Astrocyte of the spinal cord (primary cell): Measurements from ENCODE around the gene RBM47.
"Not testable (repeated sequence)": the region's sequence is repeated elsewhere in the genome, so short reads cannot be mapped to it uniquely, and the experiment has no call there.

Source experiments
- DNase-seq: peaks from one replicate; pipeline ENCODE4 v3.0.0; 2011; ENCODE audit warnings: low read depth, low spot score
- H3K4me3 ChIP-seq: 2 replicates; pipeline ENCODE4 v1.5.1; 2011; ENCODE audit warnings: low read depth, mild to moderate bottlenecking, low read length, moderate library complexity
- in situ Hi-C: cut with HindIII; loops from 2 replicates; pipeline ENCODE4 v1.10.0; 2017; ENCODE audit warnings: low sequenced_read_pairs
- TF ChIP-seq, protein P1 (sequence below): IDR thresholded peaks from 2 replicates; pipeline ENCODE4 v1.5.1; 2012; ENCODE audit warnings: low read depth, mild to moderate bottlenecking, low read length, inconsistent platforms

The RBM47 gene

DNA sequence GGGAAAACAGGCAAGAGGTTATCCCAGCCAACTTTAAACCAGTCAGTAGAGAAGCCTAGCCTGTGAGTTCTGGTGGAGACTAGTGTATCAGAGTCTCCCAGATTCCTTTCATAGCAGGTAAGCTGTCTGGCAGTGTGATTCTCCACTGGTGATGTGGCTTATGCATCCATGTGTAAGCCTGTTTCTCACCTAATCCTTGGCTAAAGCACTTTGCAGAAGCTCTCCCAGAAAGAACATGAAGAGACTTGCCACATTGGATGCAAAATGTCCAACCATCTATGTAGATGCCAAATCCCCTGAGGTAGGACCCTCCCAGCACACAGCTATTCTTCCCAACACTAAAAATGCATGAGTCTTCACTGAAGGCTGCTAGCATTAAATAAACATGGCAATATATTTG is 182.8 kb downstream of the RBM47 start:
- in situ Hi-C loops, result no loop called here
- H3K4me3 ChIP-seq, result no peak overlapping the region
- DNase-seq, result no peak
- TF ChIP-seq, protein P1, sequence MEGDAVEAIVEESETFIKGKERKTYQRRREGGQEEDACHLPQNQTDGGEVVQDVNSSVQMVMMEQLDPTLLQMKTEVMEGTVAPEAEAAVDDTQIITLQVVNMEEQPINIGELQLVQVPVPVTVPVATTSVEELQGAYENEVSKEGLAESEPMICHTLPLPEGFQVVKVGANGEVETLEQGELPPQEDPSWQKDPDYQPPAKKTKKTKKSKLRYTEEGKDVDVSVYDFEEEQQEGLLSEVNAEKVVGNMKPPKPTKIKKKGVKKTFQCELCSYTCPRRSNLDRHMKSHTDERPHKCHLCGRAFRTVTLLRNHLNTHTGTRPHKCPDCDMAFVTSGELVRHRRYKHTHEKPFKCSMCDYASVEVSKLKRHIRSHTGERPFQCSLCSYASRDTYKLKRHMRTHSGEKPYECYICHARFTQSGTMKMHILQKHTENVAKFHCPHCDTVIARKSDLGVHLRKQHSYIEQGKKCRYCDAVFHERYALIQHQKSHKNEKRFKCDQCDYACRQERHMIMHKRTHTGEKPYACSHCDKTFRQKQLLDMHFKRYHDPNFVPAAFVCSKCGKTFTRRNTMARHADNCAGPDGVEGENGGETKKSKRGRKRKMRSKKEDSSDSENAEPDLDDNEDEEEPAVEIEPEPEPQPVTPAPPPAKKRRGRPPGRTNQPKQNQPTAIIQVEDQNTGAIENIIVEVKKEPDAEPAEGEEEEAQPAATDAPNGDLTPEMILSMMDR, result no peak

DNA sequence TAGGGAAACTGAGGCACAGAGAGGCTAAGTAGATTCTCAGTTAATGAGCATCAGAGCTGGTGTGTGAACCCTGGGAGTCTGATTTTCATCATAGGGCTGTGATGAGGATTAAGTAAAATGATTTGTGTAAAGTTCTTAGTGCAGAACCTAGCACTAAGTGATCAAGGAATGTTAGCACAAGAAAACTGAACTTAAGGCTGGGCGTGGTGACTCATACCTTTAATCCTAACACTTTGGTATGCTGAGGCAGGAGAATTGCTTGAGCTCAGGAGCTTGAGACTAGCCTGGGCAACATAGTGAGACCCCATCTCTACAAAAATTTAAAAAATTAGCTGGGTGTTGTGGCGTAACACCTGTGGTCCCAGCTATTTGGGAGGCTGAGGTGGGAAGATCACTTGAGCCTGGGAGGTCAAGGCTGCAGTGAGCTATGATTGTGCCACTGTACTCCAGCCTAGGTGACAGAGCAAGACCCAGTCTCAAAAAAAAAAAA is 183.4 kb downstream of the RBM47 start:
- in situ Hi-C loops, H3K4me3 ChIP-seq, DNase-seq: not testable (repeated sequence)

DNA sequence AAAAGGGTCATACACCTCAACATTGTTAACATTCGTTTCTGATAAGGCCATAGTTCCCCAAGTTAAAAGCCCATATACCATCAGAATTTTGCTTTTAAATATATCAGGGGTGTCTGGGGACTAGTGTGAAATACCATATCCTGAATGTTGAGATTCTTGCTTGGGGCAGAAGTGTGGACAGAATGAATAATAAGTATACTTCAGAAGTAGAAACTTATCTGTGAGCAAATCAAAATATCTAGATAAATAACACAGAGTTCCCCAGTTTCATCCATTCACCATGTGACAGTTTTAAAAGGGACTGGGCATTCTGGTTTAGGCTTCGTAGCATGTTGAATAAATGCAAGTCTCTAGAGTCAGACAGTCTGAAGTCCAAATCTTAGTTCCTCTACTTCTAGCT is 184.0 kb downstream of the RBM47 start:
- DNase-seq, result no peak
- H3K4me3 ChIP-seq, result no peak overlapping the region
- TF ChIP-seq, protein P1, result no peak
- in situ Hi-C loops, result no loop called here

DNA sequence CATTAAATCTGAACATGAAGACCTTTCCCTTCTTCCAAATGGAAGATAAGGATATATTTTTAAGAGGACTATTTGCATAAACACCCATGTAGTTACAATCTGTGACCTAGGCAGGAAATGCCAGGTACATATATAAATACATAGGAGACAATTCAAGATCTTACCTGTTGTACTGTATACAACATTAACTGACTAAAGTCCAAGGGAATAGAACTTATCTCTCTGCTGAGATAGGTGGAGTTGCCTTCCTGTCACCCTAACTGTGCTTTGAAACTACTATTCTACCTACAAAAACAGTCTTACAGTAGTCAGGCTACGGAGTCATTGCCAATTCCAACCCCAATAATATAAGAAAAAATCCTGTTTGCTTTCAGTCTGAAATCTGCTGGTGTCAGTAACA is 188.2 kb downstream of the RBM47 start:
- TF ChIP-seq, protein P1, result no peak
- no peak for DNase-seq
- H3K4me3 ChIP-seq, result no peak overlapping the region
- in situ Hi-C loops, result no loop called here

DNA sequence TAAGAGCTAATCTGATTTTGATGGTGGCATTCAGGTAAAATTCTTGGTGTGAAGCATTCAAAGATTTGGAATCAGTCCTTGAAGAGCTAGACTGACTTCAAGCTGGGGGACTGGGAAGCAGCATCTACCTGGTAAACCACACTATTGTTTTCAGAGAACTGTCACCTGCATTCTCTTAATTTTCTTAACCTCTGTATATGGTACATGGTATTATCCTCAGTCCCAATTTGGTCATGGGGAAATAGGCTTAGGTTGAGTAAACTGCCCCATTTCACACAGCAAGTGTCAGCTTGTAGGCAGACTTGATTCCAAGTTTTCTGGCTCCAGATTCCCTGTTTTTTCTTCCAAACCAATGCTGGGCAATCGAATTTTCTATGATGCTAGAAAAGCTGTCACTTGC is 190.1 kb downstream of the RBM47 start:
- no peak overlapping the region for H3K4me3 ChIP-seq
- no peak for DNase-seq
- in situ Hi-C loops, result no loop called here
- TF ChIP-seq, protein P1, result no peak

DNA sequence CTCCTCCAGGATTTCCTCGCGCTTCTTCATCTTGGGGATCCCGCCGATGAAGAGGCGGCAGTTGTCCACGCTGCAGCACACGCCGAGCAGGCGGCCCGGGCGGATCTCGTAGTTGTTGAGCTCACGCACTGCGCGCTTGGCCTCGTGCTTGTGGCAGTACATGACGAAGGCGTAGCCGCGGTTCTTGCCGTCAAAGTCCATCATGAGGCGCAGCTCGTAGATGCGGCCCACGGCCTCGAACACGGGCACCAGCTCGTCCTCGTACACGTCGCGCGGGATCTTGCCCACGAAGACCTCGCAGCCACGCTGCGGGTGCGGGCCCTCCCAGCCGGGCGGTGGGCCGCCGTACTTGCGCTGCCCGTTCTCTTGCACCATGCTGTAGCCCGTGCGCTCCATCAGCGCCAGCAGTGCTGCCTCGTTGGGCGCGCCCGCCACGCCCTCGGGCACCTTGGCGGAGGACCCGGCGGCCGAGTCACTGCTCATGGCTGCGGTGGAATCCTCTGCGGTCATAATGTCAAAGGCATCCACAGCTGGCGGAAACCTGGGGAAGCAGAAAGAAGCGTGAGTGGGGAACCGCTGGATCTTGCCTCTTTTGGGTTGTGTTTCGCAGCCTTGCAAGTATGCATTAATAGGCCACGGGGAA is 191.2 kb downstream of the RBM47 start:
- no peak for DNase-seq
- TF ChIP-seq, protein P1, result no peak
- in situ Hi-C loops, result no loop called here
- no peak overlapping the region for H3K4me3 ChIP-seq

DNA sequence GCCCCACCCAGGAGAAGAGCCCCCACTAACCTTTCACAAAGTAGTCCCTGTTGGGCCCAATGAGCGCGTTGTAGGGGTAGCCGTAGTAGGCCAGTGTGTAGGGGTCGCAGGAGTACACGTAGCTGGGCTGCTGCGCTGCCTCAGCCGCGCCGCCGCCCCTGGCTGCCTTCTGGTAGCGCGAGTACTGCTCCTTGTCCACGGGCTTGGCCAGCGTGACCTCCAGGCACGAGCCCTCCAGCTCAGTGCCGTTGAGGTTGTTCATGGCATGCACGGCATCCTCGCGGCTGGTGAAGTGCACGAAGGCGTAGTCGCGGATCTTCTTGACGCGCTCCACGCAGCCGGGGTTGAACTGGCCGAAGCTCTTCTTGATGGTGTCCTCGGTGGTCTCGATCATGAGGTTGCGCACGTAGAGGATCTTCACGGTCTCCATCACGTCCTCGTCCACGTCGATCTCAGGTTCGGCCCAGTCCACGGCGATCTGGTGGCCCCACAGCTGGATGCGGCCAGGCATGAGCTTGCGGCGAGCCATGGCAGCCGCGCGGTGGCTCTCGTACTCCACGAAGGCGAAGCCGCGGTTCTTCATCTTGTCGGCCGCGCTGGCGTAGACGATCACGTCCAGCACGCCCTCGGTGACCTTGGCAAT is 191.8 kb downstream of the RBM47 start:
- in situ Hi-C loops, result no loop called here
- TF ChIP-seq, protein P1, result no peak
- no peak overlapping the region for H3K4me3 ChIP-seq
- DNase-seq, result no peak

DNA sequence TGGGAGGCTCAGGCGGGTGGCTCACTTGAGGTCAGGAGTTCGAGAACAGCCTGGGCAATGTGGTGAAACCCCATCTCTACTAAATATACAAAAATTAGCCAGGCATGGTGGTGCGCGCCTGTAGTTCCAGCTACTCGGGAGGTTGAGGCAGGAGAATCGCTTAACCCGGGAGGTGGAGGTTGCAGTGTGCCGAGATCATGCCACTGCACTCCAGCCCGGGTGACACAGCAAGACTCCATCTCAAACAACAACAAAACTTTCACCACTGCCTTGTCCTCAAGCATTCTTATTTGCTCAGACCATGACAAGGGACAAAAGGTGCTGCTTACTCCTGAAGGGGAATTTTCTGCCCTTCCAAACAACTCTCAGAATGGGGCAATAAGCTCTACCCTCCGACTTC is 194.4 kb downstream of the RBM47 start:
- H3K4me3 ChIP-seq, in situ Hi-C loops, DNase-seq: not testable (repeated sequence)
